Psoas muscle (tissue), 8 donors: ENCODE results near the gene C4B. TPM values are rescaled to one million over a fixed set of nuclear protein-coding genes. Genes with fewer than 3 reads are reported as not detected.

ENCODE experiments used
- ATAC-seq, 4 donors: fragments of 200-7000 bp; cut with Tn5 transposase; one replicate each; pipeline ENCODE4 v1.9.1; 2020; ENCODE audit warnings: moderate library complexity in 3 of 4, mild to moderate bottlenecking in 2 of 4
- DNase-seq, 2 donors: peaks; one replicate each; pipeline ENCODE4 v3.0.0-alpha.2; 2020
- H3K27ac ChIP-seq: fragments of 200-600 bp; one replicate; pipeline ENCODE4 v1.8.0; 2022
- H3K27me3 ChIP-seq, 3 donors: fragments of 200-600 bp in 1 of 3; one replicate each; pipeline versions ENCODE4 v1.6.1 to v1.8.0; 2013 to 2022; ENCODE audit warnings: low read length in 2 of 3, mild to moderate bottlenecking in 2 of 3, moderate library complexity in 1 of 3; ENCODE audit not compliant: insufficient read depth in 3 of 3
- H3K36me3 ChIP-seq, 2 donors: fragments of 200-600 bp in 1 of 2; one replicate each; pipeline versions ENCODE4 v1.6.1 to v1.8.0; 2013 to 2022; ENCODE audit warnings: low read depth in 1 of 2, mild to moderate bottlenecking in 1 of 2, moderate library complexity in 1 of 2; ENCODE audit not compliant: insufficient read depth in 1 of 2
- H3K4me1 ChIP-seq: fragments of 200-600 bp; one replicate; pipeline ENCODE4 v1.8.0; 2022
- H3K4me3 ChIP-seq: fragments of 200-600 bp; one replicate; pipeline ENCODE4 v1.8.0; 2022; ENCODE audit warnings: mild to moderate bottlenecking
- H3K9me3 ChIP-seq: fragments of 200-600 bp; one replicate; pipeline ENCODE4 v1.8.0; 2022
- CTCF ChIP-seq: fragments of 200-600 bp; IDR thresholded peaks from one replicate; pipeline ENCODE4 v1.8.0; 2022; ENCODE audit warnings: antibody characterized with exemption
- WGBS, 3 donors: extraction: QIAGEN DNeasy Blood & Tissue Kit; methylation state at CpG; one replicate each; pipeline versions ENCODE4 v1.1.6 to v1.1.7; 2013; 5-methylcytosine and 5-hydroxymethylcytosine counted together
- intact Hi-C, 2 donors: fragments of 100-400 bp; cut with DNase I; formaldehyde crosslinking; loops; one replicate each; pipeline versions ENCODE4 v1.11.0 to v1.14.2; 2022
- polyA plus RNA-seq, 3 donors: library from polyadenylated mRNA; stranded (reverse); fragments of 200-250 nt; gene quantifications; one replicate each; pipeline ENCODE4 v1.2.3, GENCODE V29; 2013
- total RNA-seq, 4 donors: library from RNA; stranded (reverse); fragmentation: NEBNext Ultra II Directional in 2 of 4; extraction: Animal tissue kit (Norgen Biotek cat#: 25700) in 2 of 4; gene quantifications; one replicate each; pipeline versions ENCODE4 v1.2.1 to v1.2.4, GENCODE V29; 2021 to 2023
- donor health status: healthy with polysubstance abuse.
- donor health status: DM: no; HTN: no; CAD: no; lungs with moderate emphysema.
- donor health status: Bipolar disorder and iron deficiency.
- donor health status: healthy.
- donor health status: DM: yes; HTN: yes; CAD: no.
- donor health status: DM: no; HTN: no; CAD: no.
- donor health status: DM: no; HTN: no; CAD: no.
- donor health status: DM: yes; HTN: yes; CAD: no.

The C4B gene
- total and polyA plus RNA-seq, 7 donors, result 2.6 to 12.6 (median 5.6) TPM

GRCh38 chr6:32069878-32070515, 55.4 kb downstream of the C4B start:
- WGBS, 3 donors, result 78 to 86% (median 81%) methylated on average over 24 of the region's 24 CpGs
- Histone ChIP-seq H3K27me3 (no peaks in the 10 kb centered on the region), H3K36me3 (peaks cover 0 to 5% of the 10 kb centered on the region in 2 donors), H3K4me3 (no peak overlapping the region), H3K27ac (peak overlapping the region; percentile 53), H3K4me1 (no peaks in the 10 kb centered on the region), H3K9me3 (no peaks in the 10 kb centered on the region)
- intact Hi-C loops, result no loop called here
- ATAC-seq (no peak), DNase-seq (peak in 1 of 2 donors; percentile 56)
- no peak for TF ChIP-seq CTCF

- Histone ChIP-seq H3K27me3 (no peaks in the 10 kb centered on the region), H3K4me1 (no peaks in the 10 kb centered on the region), H3K4me3 (no peak overlapping the region), H3K9me3 (no peaks in the 10 kb centered on the region), H3K36me3 (peaks cover 0 to 5% of the 10 kb centered on the region in 2 donors), H3K27ac (peak overlapping the region; percentile 53)
- 55 to 62% (median 61%) methylated on average over 16 of the region's 16 CpGs for WGBS, 3 donors
- ATAC-seq (peak; percentile 27 to 76 (median 51)), DNase-seq (peak; percentile 78 to 87)
- no peak for TF ChIP-seq CTCF
- intact Hi-C loops, result no loop called here
Measured at GRCh38 chr6:32070814-32071543, 56.4 kb downstream of the C4B start.

GRCh38 chr6:32073101-32073500, 58.5 kb downstream of the C4B start:
- H3K4me1 ChIP-seq, result no peaks in the 10 kb centered on the region
- H3K27ac ChIP-seq, result no peak overlapping the region
- peaks cover 0 to 5% of the 10 kb centered on the region in 2 donors for H3K36me3 ChIP-seq
- intact Hi-C loops, result no loop called here
- TF ChIP-seq CTCF, result no peak
- WGBS, 3 donors, result 45 to 53% (median 49%) methylated on average over 3 of the region's 3 CpGs
- H3K27me3 ChIP-seq, result no peaks in the 10 kb centered on the region
- no peaks in the 10 kb centered on the region for H3K9me3 ChIP-seq
- ATAC-seq (no peak), DNase-seq (peak in 1 of 2 donors; percentile 5)
- H3K4me3 ChIP-seq, result no peak overlapping the region

- no peaks in the 10 kb centered on the region for H3K27me3 ChIP-seq
- H3K27ac ChIP-seq, result no peak overlapping the region
- peaks cover 0 to 2% of the 10 kb centered on the region in 2 donors for H3K36me3 ChIP-seq
- TF ChIP-seq CTCF, result no peak
- H3K9me3 ChIP-seq, result no peaks in the 10 kb centered on the region
- no peak for ATAC-seq
- intact Hi-C loops, result no loop called here
- H3K4me3 ChIP-seq, result no peak overlapping the region
- 85 to 96% (median 88%) methylated on average over 10 of the region's 10 CpGs for WGBS, 3 donors
- no peaks in the 10 kb centered on the region for H3K4me1 ChIP-seq
- DNase-seq, result peak in 1 of 2 donors; percentile 44
Measured at GRCh38 chr6:32073613-32074012, 59.0 kb downstream of the C4B start.
